Keratinocyte (primary cell): ENCODE data around the gene CDKAL1. TPM values are rescaled to one million over a fixed set of nuclear protein-coding genes. Genes with fewer than 3 reads are reported as not detected.

ENCODE experiments used
- DNase-seq: peaks from one replicate; pipeline ENCODE4 v3.0.0-alpha.2; 2011; ENCODE audit warnings: low read depth, missing footprints, low spot score
- FAIRE-seq: peaks from 2 replicates; lab custom pipeline; 2011; peaks lifted over from hg19 to GRCh38; lab: Jason Lieb, UNC
- H2AFZ ChIP-seq: 2 replicates; pipeline ENCODE4 v1.6.0; 2012; ENCODE audit warnings: low read length, control low read depth, inconsistent platforms; ENCODE audit not compliant: control insufficient read depth
- H3K27ac ChIP-seq: 2 replicates; pipeline ENCODE4 v1.5.1; 2011; ENCODE audit warnings: low read length; ENCODE audit not compliant: control insufficient read depth, insufficient read depth
- H3K27me3 ChIP-seq: 3 replicates; pipeline ENCODE4 v1.6.0; 2011; ENCODE audit warnings: low read length; ENCODE audit not compliant: control insufficient read depth, insufficient read depth; ENCODE audit errors: extremely low read depth
- H3K36me3 ChIP-seq, 2 experiments: 2 replicates in 1 of 2; 3 replicates in 1 of 2; pipeline ENCODE4 v1.5.1; 2011; ENCODE audit warnings: low read length in 2 of 2, mild to moderate bottlenecking in 1 of 2; ENCODE audit not compliant: control insufficient read depth in 2 of 2, insufficient read depth in 2 of 2; ENCODE audit errors: extremely low read depth in 1 of 2
- H3K4me1 ChIP-seq: 3 replicates; pipeline ENCODE4 v1.5.1; 2011; ENCODE audit warnings: low read length; ENCODE audit not compliant: control insufficient read depth, insufficient read depth; ENCODE audit errors: extremely low read depth
- H3K4me2 ChIP-seq: 3 replicates; pipeline ENCODE4 v1.6.0; 2011; ENCODE audit warnings: low read depth, low read length; ENCODE audit not compliant: control insufficient read depth, insufficient read depth; ENCODE audit errors: extremely low read depth
- H3K4me3 ChIP-seq, 3 experiments: fragments of 200-600 bp in 1 of 3; sonication (generic) in 1 of 3; 2 replicates in 2 of 3; 3 replicates in 1 of 3; pipeline ENCODE4 v1.5.1; 2011 to 2016; ENCODE audit warnings: low read length in 3 of 3, mild to moderate bottlenecking in 3 of 3, control low read depth in 2 of 3, inconsistent platforms in 1 of 3, low read depth in 1 of 3, mixed read lengths in 1 of 3, mixed run types in 1 of 3, moderate library complexity in 1 of 3; ENCODE audit not compliant: control insufficient read depth in 2 of 3, insufficient read depth in 2 of 3; ENCODE audit errors: extremely low read depth in 1 of 3
- H3K79me2 ChIP-seq: 2 replicates; pipeline ENCODE4 v1.6.0; 2012; ENCODE audit warnings: low read length; ENCODE audit not compliant: control insufficient read depth, insufficient read depth
- H3K9ac ChIP-seq: 3 replicates; pipeline ENCODE4 v1.6.0; 2011; ENCODE audit warnings: low read length; ENCODE audit not compliant: control insufficient read depth, insufficient read depth; ENCODE audit errors: extremely low read depth
- H3K9me1 ChIP-seq: 3 replicates; pipeline ENCODE4 v1.6.0; 2011; ENCODE audit warnings: low read length; ENCODE audit not compliant: control insufficient read depth, insufficient read depth; ENCODE audit errors: extremely low read depth
- H3K9me3 ChIP-seq: 2 replicates; pipeline ENCODE4 v1.5.1; 2012; ENCODE audit warnings: low read depth, low read length; ENCODE audit not compliant: control insufficient read depth
- H4K20me1 ChIP-seq: 3 replicates; pipeline ENCODE4 v1.6.0; 2011; ENCODE audit warnings: low read length; ENCODE audit not compliant: control insufficient read depth, insufficient read depth; ENCODE audit errors: extremely low read depth
- CTCF ChIP-seq, 3 experiments: IDR thresholded peaks in 1 of 3; conservative IDR thresholded peaks in 1 of 3; optimal IDR thresholded peaks in 1 of 3; 2 replicates in 2 of 3; 3 replicates in 1 of 3; pipeline versions ENCODE3 to v1.5.1; 2011; ENCODE audit warnings: low read length in 3 of 3, mild to moderate bottlenecking in 3 of 3, moderate library complexity in 2 of 3, control low read depth in 1 of 3, inconsistent platforms in 1 of 3; ENCODE audit not compliant: insufficient read depth in 2 of 3; ENCODE audit errors: extremely low read depth in 1 of 3
- EZH2 ChIP-seq: IDR thresholded peaks from one replicate; pipeline ENCODE4 v1.6.1; 2012; ENCODE audit warnings: inconsistent platforms, mild to moderate bottlenecking, low read length, moderate library complexity
- dilution Hi-C: fragments of 300-500 bp; cut with MboI; formaldehyde crosslinking; loops from one replicate; pipeline ENCODE4 v1.7.0; 2020; ENCODE audit warnings: low sequenced_read_pairs; ENCODE audit not compliant: extremely low pct_ligation_motif_present
- polyA plus RNA-seq, 5 experiments: library from polyadenylated mRNA; depleted of rRNA in 3 of 5; stranded (reverse) in 3 of 5; stranded (forward) in 1 of 5; unstranded in 1 of 5; fragments of >200 nt; gene quantifications; 1 replicate in 1 of 5; 2 replicates in 3 of 5; 3 replicates in 1 of 5; pipeline versions ENCODE4 v1.2.1 to v1.2.3, GENCODE V29; 2011 to 2012; ENCODE audit warnings: missing spikeins in 2 of 5, low read depth in 1 of 5, low replicate concordance in 1 of 5

The CDKAL1 gene
- polyA plus RNA-seq, 1 donor (not counting 4 experiments of a cell fraction or from before 2014, with no cell fraction given), result 5.6 TPM

- no peaks in the 10 kb centered on the region for H3K4me1 ChIP-seq
- DNase-seq (no peak), FAIRE-seq (no peak)
- H3K9me1 ChIP-seq, result no peaks in the 10 kb centered on the region
- TF ChIP-seq CTCF (optimal IDR thresholded peaks at IDR 0.05 in 1 of 3, IDR thresholded peaks at IDR 0.05 in 1 of 3, conservative IDR thresholded peaks at IDR 0.05 in 1 of 3; ENCODE audit: extremely low read depth in 1 of 3, insufficient read depth in 2 of 3, low read length in 3 of 3) (no peak), EZH2 (no peak)
- no peak overlapping the region for H3K27ac ChIP-seq
- dilution Hi-C loops, result no loop called here
- H3K36me3 ChIP-seq, result no peaks in the 10 kb centered on the region
- no peaks in the 10 kb centered on the region for H3K79me2 ChIP-seq
- H3K9ac ChIP-seq, result no peak overlapping the region
- no peak overlapping the region for H3K4me3 ChIP-seq
- H2AFZ ChIP-seq, result no peak overlapping the region
- H4K20me1 ChIP-seq, result no peaks in the 10 kb centered on the region
- H3K4me2 ChIP-seq, result no peak overlapping the region
- no peaks in the 10 kb centered on the region for H3K9me3 ChIP-seq
- no peaks in the 10 kb centered on the region for H3K27me3 ChIP-seq
Observed at GRCh38 chr6:21116736-21117135, 582.5 kb downstream of the CDKAL1 start.

- FAIRE-seq, result no peak
- no peak for DNase-seq
- no peak for TF ChIP-seq CTCF (optimal IDR thresholded peaks at IDR 0.05 in 1 of 3, IDR thresholded peaks at IDR 0.05 in 1 of 3, conservative IDR thresholded peaks at IDR 0.05 in 1 of 3; ENCODE audit: extremely low read depth in 1 of 3, insufficient read depth in 2 of 3, low read length in 3 of 3)
- TF ChIP-seq EZH2, result no peak
- Histone ChIP-seq H3K79me2 (no peaks in the 10 kb centered on the region), H3K9ac (no peak overlapping the region), H3K4me2 (no peak overlapping the region), H3K36me3 (no peaks in the 10 kb centered on the region), H4K20me1 (no peaks in the 10 kb centered on the region), H3K9me3 (no peaks in the 10 kb centered on the region), H3K9me1 (no peaks in the 10 kb centered on the region), H3K4me3 (no peak overlapping the region), H3K27ac (no peak overlapping the region), H3K4me1 (no peaks in the 10 kb centered on the region), H3K27me3 (no peaks in the 10 kb centered on the region), H2AFZ (no peak overlapping the region)
- dilution Hi-C loops, result no loop called here
Observed at GRCh38 chr6:21118216-21118780, 584.0 kb downstream of the CDKAL1 start.
